Ascending aorta (tissue), 2 donors: ENCODE results near the gene KLHDC4. TPM values are rescaled to one million over a fixed set of nuclear protein-coding genes. Genes with fewer than 3 reads are reported as not detected.

Source experiments
- DNase-seq, 2 donors: peaks; one replicate each; pipeline ENCODE4 v3.0.0-alpha.2; 2019; ENCODE audit warnings: low spot score in 2 of 2
- H3K27ac ChIP-seq, 2 donors: fragments of 200-600 bp; sonication (generic); one replicate each; pipeline ENCODE4 v1.5.1; 2016 to 2017; ENCODE audit warnings: mild to moderate bottlenecking in 1 of 2
- H3K27me3 ChIP-seq: fragments of 200-600 bp; sonication (generic); one replicate; pipeline ENCODE4 v1.5.1; 2017
- H3K36me3 ChIP-seq, 2 donors: fragments of 200-600 bp; sonication (generic); one replicate each; pipeline ENCODE4 v1.5.1; 2016
- H3K4me1 ChIP-seq, 2 donors: fragments of 200-600 bp; sonication (generic); one replicate each; pipeline ENCODE4 v1.5.1; 2016 to 2017; ENCODE audit warnings: mild to moderate bottlenecking in 1 of 2
- H3K4me3 ChIP-seq, 2 donors: fragments of 200-600 bp; sonication (generic); one replicate each; pipeline ENCODE4 v1.5.1; 2016 to 2017; ENCODE audit warnings: mild to moderate bottlenecking in 1 of 2
- H3K9me3 ChIP-seq, 2 donors: fragments of 200-600 bp; sonication (generic); one replicate each; pipeline ENCODE4 v1.5.1; 2016
- intact Hi-C: fragments of 100-400 bp; cut with DNase I; formaldehyde crosslinking; loops from one replicate; pipeline ENCODE4 v1.15.1; 2023
- total RNA-seq: library from RNA; depleted of rRNA; stranded (reverse); fragments of >200 nt; gene quantifications from one replicate; pipeline ENCODE4 v1.1.0, GENCODE V29; 2016
- TF ChIP-seq, protein P1 (sequence below), 3 experiments: fragments of 200-600 bp in 2 of 3; fragments of 450-650 bp in 1 of 3; sonication (generic) in 2 of 3; IDR thresholded peaks; one replicate each; pipeline ENCODE4 v1.5.1; 2016 to 2019; ENCODE audit warnings: antibody characterized with exemption in 3 of 3, mild to moderate bottlenecking in 1 of 3, moderate library complexity in 1 of 3

The KLHDC4 gene
- total RNA-seq, 1 donor from 2014 or later, result 38.4 TPM

DNA sequence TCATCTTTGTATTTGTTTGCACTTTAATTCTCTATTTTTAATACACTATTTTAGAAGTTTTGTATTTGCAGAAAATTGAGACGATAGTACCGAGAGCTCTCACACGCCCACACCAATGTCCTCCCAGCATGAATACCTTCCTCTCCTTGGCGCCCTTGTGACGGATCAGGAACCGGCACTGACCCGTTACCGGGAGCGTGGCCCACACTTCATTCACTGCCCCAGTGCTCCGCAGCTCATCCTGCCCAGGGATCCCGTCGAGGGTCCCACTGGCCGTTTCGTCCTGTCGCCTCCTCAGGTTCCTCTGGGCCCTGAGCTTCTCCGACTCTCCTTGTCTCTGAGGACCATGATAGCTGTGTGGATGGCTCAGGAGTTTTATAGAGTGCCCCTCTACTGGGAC lies 50.6 kb downstream of the KLHDC4 start:
- peaks cover 18 to 45% of the 10 kb centered on the region in 2 donors for H3K36me3 ChIP-seq
- no peak for DNase-seq
- no peaks in the 10 kb centered on the region for H3K4me1 ChIP-seq
- no peaks in the 10 kb centered on the region for H3K9me3 ChIP-seq
- H3K27ac ChIP-seq, result no peak overlapping the region
- H3K4me3 ChIP-seq, result no peak overlapping the region
- intact Hi-C loops, result no loop called here
- H3K27me3 ChIP-seq, result no peaks in the 10 kb centered on the region
- TF ChIP-seq, protein P1, sequence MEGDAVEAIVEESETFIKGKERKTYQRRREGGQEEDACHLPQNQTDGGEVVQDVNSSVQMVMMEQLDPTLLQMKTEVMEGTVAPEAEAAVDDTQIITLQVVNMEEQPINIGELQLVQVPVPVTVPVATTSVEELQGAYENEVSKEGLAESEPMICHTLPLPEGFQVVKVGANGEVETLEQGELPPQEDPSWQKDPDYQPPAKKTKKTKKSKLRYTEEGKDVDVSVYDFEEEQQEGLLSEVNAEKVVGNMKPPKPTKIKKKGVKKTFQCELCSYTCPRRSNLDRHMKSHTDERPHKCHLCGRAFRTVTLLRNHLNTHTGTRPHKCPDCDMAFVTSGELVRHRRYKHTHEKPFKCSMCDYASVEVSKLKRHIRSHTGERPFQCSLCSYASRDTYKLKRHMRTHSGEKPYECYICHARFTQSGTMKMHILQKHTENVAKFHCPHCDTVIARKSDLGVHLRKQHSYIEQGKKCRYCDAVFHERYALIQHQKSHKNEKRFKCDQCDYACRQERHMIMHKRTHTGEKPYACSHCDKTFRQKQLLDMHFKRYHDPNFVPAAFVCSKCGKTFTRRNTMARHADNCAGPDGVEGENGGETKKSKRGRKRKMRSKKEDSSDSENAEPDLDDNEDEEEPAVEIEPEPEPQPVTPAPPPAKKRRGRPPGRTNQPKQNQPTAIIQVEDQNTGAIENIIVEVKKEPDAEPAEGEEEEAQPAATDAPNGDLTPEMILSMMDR (IDR thresholded peaks at IDR 0.05), result no peak

DNA sequence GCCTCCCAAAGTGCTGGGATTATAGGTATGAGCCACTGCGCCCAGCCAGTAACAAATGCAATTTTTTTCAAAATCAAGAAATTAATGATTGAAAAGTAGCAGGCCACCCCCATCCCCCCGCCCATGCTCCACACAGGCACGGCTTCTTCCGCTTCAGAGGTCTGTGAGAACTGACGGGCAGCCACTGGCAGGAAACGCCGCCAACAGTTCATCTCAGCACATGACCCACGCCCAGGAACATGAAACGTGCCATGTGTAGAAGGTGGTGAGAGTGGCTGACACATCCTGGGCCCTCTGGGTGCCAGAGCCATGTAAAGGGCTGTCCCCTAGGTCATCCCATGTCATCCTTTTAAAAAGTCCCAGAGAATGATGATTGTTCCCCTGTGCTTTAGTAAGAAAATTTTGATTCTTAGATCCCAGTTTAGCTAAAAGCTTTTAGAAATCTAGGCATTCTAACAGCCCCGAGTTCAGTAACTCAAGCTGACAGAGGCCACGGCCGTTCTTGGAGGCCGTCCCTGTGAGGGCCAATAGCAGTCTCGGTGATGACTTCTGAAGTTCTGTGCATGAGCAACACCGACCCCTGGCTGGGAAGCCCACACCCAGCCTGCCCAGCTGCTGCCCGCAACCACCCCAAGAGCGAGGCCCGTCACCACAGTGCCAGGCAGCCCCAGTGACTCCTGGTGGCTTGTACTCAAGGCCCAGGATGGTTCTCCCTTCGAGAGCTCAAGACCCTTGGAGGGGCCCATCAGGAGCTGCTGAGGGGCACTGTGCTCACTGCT lies 52.1 kb downstream of the KLHDC4 start:
- Histone ChIP-seq H3K27me3 (no peaks in the 10 kb centered on the region), H3K9me3 (no peaks in the 10 kb centered on the region), H3K4me1 (no peaks in the 10 kb centered on the region), H3K4me3 (no peak overlapping the region), H3K27ac (no peak overlapping the region), H3K36me3 (peaks cover 22 to 61% of the 10 kb centered on the region in 2 donors)
- TF ChIP-seq, protein P1 (IDR thresholded peaks at IDR 0.05), result no peak
- intact Hi-C loops, result no loop called here
- DNase-seq, result no peak

DNA sequence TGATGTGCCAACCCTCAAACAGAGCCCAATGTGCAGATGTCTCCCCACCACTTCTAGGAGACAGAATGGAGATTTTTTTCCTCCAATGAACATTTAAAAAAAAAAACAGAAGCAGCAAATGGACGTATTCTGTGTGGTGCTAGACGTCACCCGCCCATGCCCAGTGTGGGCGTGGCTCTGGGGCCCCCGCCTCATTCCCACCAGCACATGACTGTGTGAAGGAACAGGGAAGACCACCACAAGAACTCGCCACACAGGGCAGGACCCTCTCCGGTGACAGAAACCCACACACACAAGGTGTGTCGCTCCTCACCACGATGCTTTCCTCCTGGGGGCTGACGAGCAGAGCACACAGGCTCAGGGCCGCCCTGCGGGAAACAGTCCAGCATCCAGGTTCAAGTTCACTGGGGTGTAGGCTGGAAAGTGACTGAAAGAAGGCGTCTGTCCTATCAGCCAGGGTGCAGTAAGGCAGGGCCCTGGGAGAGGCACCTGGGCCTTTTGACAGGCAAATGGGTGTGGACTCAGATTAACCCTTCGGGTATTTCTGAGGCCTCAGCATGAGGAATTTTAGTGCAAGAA lies 53.5 kb downstream of the KLHDC4 start:
- no peaks in the 10 kb centered on the region for H3K27me3 ChIP-seq
- H3K4me1 ChIP-seq, result no peaks in the 10 kb centered on the region
- TF ChIP-seq, protein P1 (IDR thresholded peaks at IDR 0.05), result no peak
- no peak overlapping the region for H3K4me3 ChIP-seq
- peaks cover 28 to 73% of the 10 kb centered on the region in 2 donors for H3K36me3 ChIP-seq
- DNase-seq, result no peak
- H3K27ac ChIP-seq, result no peak overlapping the region
- H3K9me3 ChIP-seq, result no peaks in the 10 kb centered on the region
- intact Hi-C loops, result no loop called here

DNA sequence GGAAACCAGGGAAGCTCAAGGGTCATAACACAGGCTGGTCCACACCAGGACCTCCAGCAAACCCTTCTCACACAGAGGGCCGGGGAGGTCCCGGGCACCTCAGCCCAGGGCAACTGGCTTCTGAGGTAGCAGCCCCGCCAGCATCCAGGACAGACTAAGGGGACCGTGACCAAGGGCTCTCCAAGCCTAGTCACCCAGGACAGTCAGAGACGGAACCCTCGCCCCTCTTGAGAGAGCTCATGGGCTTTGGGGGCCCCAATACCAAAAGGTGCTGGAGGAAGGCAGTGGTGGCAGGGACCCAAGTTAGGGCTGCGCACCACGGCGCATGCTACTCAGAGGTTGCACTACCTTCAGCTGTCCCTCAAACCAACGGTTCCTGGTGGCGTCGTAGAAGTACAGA lies 54.9 kb downstream of the KLHDC4 start:
- intact Hi-C loops, result no loop called here
- Histone ChIP-seq H3K9me3 (no peaks in the 10 kb centered on the region), H3K4me3 (no peak overlapping the region), H3K36me3 (peaks cover 28 to 76% of the 10 kb centered on the region in 2 donors), H3K27me3 (no peaks in the 10 kb centered on the region), H3K27ac (no peak overlapping the region), H3K4me1 (no peaks in the 10 kb centered on the region)
- no peak for DNase-seq
- TF ChIP-seq, protein P1 (IDR thresholded peaks at IDR 0.05), result no peak

DNA sequence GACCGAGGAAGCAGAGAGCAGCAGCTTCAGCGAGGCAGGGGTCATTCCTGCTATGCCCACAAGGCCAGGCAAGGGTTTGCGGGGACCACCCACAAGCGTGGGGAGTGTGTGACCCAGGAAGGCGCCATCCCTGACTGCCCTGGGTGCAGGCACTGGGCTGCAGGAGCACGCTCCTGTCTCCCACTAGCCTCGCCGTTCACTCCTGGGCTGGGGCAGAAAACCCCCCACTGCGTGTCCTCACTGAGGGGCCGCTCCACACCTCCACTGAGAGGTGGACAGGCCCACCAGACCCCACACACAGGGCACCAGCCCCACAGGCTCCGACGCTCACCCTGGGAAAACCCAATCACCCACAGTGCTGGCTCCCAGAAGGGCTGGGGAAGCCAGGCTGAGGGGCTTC lies 56.1 kb downstream of the KLHDC4 start:
- Histone ChIP-seq H3K9me3 (no peaks in the 10 kb centered on the region), H3K4me3 (no peak overlapping the region), H3K27ac (no peak overlapping the region), H3K4me1 (no peaks in the 10 kb centered on the region), H3K36me3 (peaks cover 24 to 67% of the 10 kb centered on the region in 2 donors), H3K27me3 (no peaks in the 10 kb centered on the region)
- TF ChIP-seq, protein P1 (IDR thresholded peaks at IDR 0.05), result no peak
- no peak for DNase-seq
- intact Hi-C loops, result no loop called here
